Smooth muscle cell (in vitro differentiated cells): ENCODE results near the gene MRPL3. TPM values are rescaled to one million over a fixed set of nuclear protein-coding genes. Genes with fewer than 3 reads are reported as not detected.
"Not testable (repeated sequence)": the region's sequence is repeated elsewhere in the genome, so short reads cannot be mapped to it uniquely, and the experiment has no call there.

Source experiments
- DNase-seq: peaks from one replicate; lab custom pipeline; 2025; ENCODE audit not compliant: unreplicated experiment; lab: John Stamatoyannopoulos, UW
- H2AFZ ChIP-seq: fragments of 200-600 bp; sonication (generic); 2 replicates; pipeline ENCODE4 v1.6.0; 2016; ENCODE audit warnings: antibody characterized with exemption, low read depth, mild to moderate bottlenecking
- H3F3A ChIP-seq: fragments of 200-600 bp; sonication (generic); 2 replicates; pipeline ENCODE4 v1.6.0; 2017; ENCODE audit warnings: antibody characterized with exemption, low read depth
- H3K27ac ChIP-seq: fragments of 200-600 bp; sonication (generic); 2 replicates; pipeline ENCODE4 v1.5.1; 2016; ENCODE audit warnings: low read depth, mild to moderate bottlenecking
- H3K27me3 ChIP-seq: fragments of 200-600 bp; sonication (generic); 2 replicates; pipeline ENCODE4 v1.6.1; 2016; ENCODE audit warnings: low read depth, mild to moderate bottlenecking
- H3K36me3 ChIP-seq: fragments of 200-600 bp; sonication (generic); 2 replicates; pipeline ENCODE4 v1.5.1; 2016; ENCODE audit warnings: low read depth
- H3K4me1 ChIP-seq: fragments of 200-600 bp; sonication (generic); 2 replicates; pipeline ENCODE4 v1.5.1; 2016; ENCODE audit warnings: low read depth
- H3K4me2 ChIP-seq: fragments of 200-600 bp; sonication (generic); 2 replicates; pipeline ENCODE4 v1.6.0; 2016; ENCODE audit warnings: mild to moderate bottlenecking
- H3K4me3 ChIP-seq: fragments of 200-600 bp; sonication (generic); 2 replicates; pipeline ENCODE4 v1.5.1; 2016; ENCODE audit warnings: mild to moderate bottlenecking
- H3K79me2 ChIP-seq: fragments of 200-600 bp; sonication (generic); 2 replicates; pipeline ENCODE4 v1.6.0; 2016; ENCODE audit warnings: low read depth, mild to moderate bottlenecking
- H3K9ac ChIP-seq: fragments of 200-600 bp; sonication (generic); 2 replicates; pipeline ENCODE4 v1.6.0; 2016; ENCODE audit warnings: low read depth
- H3K9me3 ChIP-seq: fragments of 200-600 bp; sonication (generic); replicated peaks from 2 replicates; pipeline ENCODE4 v1.5.1; 2016; ENCODE audit warnings: low read depth
- H4K20me1 ChIP-seq: fragments of 200-600 bp; sonication (generic); 2 replicates; pipeline ENCODE4 v1.6.0; 2016; ENCODE audit warnings: low read depth
- CTCF ChIP-seq: fragments of 200-600 bp; sonication (generic); IDR thresholded peaks from 2 replicates; pipeline ENCODE4 v1.5.1; 2017; ENCODE audit warnings: borderline replicate concordance, mild to moderate bottlenecking, antibody characterized with exemption; ENCODE audit not compliant: insufficient read depth, poor library complexity, severe bottlenecking
- WGBS: methylation state at CpG from one replicate; pipeline ENCODE4 v1.1.7; 2016; ENCODE audit warnings: low lambda C conversion rate; 5-methylcytosine and 5-hydroxymethylcytosine counted together
- polyA plus RNA-seq: library from polyadenylated mRNA; unstranded; fragments of >200 nt; fragmentation: Nextera tagmentation; extraction: Ambion mirVana; gene quantifications from 2 replicates; pipeline ENCODE4 v1.2.1, GENCODE V29; 2016
- total RNA-seq: library from RNA; depleted of rRNA; stranded (reverse); fragments of >200 nt; gene quantifications from 2 replicates; pipeline ENCODE4 v1.2.3, GENCODE V29; 2014

MRPL3 gene
- total and polyA plus RNA-seq, 2 experiments from 2014 or later, result 80.5 to 139 TPM

DNA sequence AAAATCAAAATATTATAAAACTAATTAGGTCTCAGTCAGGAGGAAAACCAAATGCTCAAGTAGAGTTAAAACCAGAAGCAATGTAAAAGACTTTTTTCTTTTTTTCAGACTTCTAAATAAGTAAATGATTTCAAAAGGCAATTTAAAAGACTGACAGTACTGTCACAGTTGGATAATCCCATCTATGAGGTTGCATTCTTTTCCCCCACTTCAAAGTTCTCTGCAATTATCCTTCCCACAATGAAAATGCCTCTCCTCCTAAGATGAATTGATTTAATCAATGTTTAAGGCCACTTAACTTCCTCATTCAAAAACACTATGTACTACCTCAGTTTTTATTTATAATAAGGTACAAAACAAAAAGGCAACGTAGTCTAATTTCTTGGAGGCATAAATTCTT lies 8.1 kb downstream of the MRPL3 start:
- H3F3A ChIP-seq, result no peaks in the 10 kb centered on the region
- 90% methylated on average over 1 of the region's 1 CpG for WGBS
- no peak overlapping the region for H3K27ac ChIP-seq
- no peak overlapping the region for H3K9ac ChIP-seq
- peaks cover 13% of the 10 kb centered on the region for H3K79me2 ChIP-seq
- H3K4me2 ChIP-seq, result no peak overlapping the region
- H4K20me1 ChIP-seq, result peaks cover 5% of the 10 kb centered on the region
- H3K4me1 ChIP-seq, result peaks cover 10% of the 10 kb centered on the region
- H3K27me3 ChIP-seq, result no peaks in the 10 kb centered on the region
- H3K9me3 ChIP-seq, result no peaks in the 10 kb centered on the region
- TF ChIP-seq CTCF, result no peak
- no peak for DNase-seq
- H3K4me3 ChIP-seq, result no peak overlapping the region
- peaks cover 38% of the 10 kb centered on the region for H3K36me3 ChIP-seq
- no peak overlapping the region for H2AFZ ChIP-seq

DNA sequence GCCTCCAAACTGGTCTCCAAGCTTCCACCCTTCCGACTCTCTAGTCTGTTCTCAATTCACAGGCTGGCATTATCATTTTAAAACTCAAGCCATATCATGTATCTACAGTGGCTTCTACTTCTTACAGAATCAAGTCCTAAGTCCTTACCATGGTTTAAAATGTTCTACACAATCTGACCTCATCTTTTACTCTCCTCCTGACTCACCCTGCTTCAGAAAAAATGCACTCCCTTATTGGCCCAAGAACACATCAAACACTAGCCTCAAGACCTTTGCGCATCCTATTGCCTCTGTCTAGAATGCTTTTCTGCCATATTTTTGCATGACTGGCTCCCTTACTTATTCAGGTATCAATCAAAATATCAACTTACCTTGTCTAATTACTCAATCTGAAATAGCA lies 11.0 kb downstream of the MRPL3 start:
- no peak for DNase-seq
- TF ChIP-seq CTCF, result no peak
- H3K4me2 ChIP-seq, result no peak overlapping the region
- no peaks in the 10 kb centered on the region for H3K27me3 ChIP-seq
- no peak overlapping the region for H3K27ac ChIP-seq
- 94% methylated on average over 2 of the region's 2 CpGs for WGBS
- H3K36me3 ChIP-seq, result peaks cover 36% of the 10 kb centered on the region
- no peaks in the 10 kb centered on the region for H3F3A ChIP-seq
- no peak overlapping the region for H2AFZ ChIP-seq
- peaks cover 11% of the 10 kb centered on the region for H3K79me2 ChIP-seq
- no peak overlapping the region for H3K4me3 ChIP-seq
- H4K20me1 ChIP-seq, result peaks cover 5% of the 10 kb centered on the region
- peaks cover 10% of the 10 kb centered on the region for H3K4me1 ChIP-seq
- no peak overlapping the region for H3K9ac ChIP-seq
- H3K9me3 ChIP-seq, result no peaks in the 10 kb centered on the region

DNA sequence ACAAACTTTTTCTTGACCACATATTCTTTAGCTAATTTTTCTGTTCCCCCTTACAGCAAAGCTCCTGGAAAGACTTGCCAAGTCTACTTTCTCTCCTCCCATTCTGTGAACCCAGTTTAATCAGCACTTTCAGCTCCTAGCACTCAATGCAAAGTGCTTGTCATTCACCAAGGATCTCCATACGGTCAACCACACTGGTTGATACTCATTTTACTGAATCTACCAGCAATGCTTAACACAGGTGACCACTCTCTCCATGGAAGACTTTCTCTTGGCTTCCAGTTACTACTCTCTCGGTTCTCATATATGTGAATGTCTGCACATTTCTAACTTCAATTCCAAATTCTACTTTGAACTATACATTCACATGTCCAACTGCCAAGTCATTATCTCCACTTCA lies 11.7 kb downstream of the MRPL3 start:
- peaks cover 11% of the 10 kb centered on the region for H3K79me2 ChIP-seq
- WGBS, result 93% methylated on average over 2 of the region's 2 CpGs
- H3K36me3 ChIP-seq, result peaks cover 30% of the 10 kb centered on the region

DNA sequence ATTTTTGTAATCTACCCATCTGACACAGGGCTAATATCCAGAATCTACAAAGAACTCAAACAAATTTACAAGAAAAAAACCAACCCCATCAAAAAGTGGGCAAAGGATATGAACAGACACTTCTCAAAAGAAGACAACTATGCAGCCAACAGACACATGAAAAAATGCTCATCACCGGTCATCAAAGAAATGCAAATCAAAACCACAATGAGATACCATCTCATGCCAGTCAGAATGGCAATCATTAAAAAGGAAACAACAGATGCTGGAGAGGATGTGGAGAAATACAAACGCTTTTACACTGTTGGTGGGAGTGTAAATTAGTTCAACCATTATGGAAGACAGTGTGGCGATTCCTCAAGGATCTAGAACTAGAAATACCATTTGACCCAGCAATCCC lies 16.2 kb downstream of the MRPL3 start:
- Histone ChIP-seq H3K36me3 (peaks cover 23% of the 10 kb centered on the region), H4K20me1 (peaks cover 23% of the 10 kb centered on the region)
- H3K4me3 ChIP-seq, H3K27me3 ChIP-seq, H3K27ac ChIP-seq, H3K9me3 ChIP-seq, H3K4me2 ChIP-seq, DNase-seq, H3K4me1 ChIP-seq, H2AFZ ChIP-seq, H3F3A ChIP-seq, H3K79me2 ChIP-seq, H3K9ac ChIP-seq: not testable (repeated sequence)
- 90% methylated on average over 3 of the region's 3 CpGs for WGBS

More for the DNA sequence above, 11.7 kb downstream of the MRPL3 start:
- Histone ChIP-seq H3K27me3 (no peaks in the 10 kb centered on the region), H3K27ac (no peak overlapping the region), H3F3A (no peaks in the 10 kb centered on the region), H3K9ac (no peak overlapping the region), H3K4me2 (no peak overlapping the region), H2AFZ (no peak overlapping the region), H4K20me1 (peaks cover 5% of the 10 kb centered on the region), H3K9me3 (no peaks in the 10 kb centered on the region), H3K4me1 (peaks cover 10% of the 10 kb centered on the region), H3K4me3 (no peak overlapping the region)
- no peak for DNase-seq
- TF ChIP-seq CTCF, result no peak
